SK-N-SH treated with all-trans-retinoic acid at 6 μM for 48 hours (cell line): Measurements from ENCODE around the gene SLCO3A1.

Experiments used
- ATAC-seq: fragments of 200-7000 bp; cut with Tn5 transposase; 3 replicates; pipeline ENCODE4 v1.9.1; 2020; ENCODE audit warnings: mild to moderate bottlenecking, moderate library complexity
- BACH2 ChIP-seq: fragments of 250-450 bp; sonication (Bioruptor Pico); IDR thresholded peaks from 2 replicates; pipeline ENCODE4 v1.9.0; 2021; ENCODE audit warnings: mild to moderate bottlenecking, borderline replicate concordance
- CREB5 ChIP-seq: fragments of 250-450 bp; sonication (Bioruptor Pico); IDR thresholded peaks from 2 replicates; pipeline ENCODE4 v1.5.1; 2020; ENCODE audit warnings: low read depth, mild to moderate bottlenecking, moderate library complexity
- CSDC2 ChIP-seq: fragments of 250-450 bp; sonication (Bioruptor Pico); IDR thresholded peaks from 2 replicates; pipeline ENCODE4 v1.5.0; 2020; ENCODE audit warnings: mild to moderate bottlenecking, moderate library complexity
- CSRNP3 ChIP-seq: fragments of 250-450 bp; sonication (Bioruptor Pico); IDR thresholded peaks from 2 replicates; pipeline ENCODE4 v1.5.1; 2021; ENCODE audit warnings: mild to moderate bottlenecking, moderate library complexity
- ESRRG ChIP-seq: fragments of 250-450 bp; sonication (Bioruptor Pico); IDR thresholded peaks from 2 replicates; pipeline ENCODE4 v1.6.1; 2021; ENCODE audit warnings: mild to moderate bottlenecking
- GLIS3 ChIP-seq: fragments of 250-450 bp; sonication (Bioruptor Pico); IDR thresholded peaks from 2 replicates; pipeline ENCODE4 v1.5.0; 2020; ENCODE audit warnings: mild to moderate bottlenecking, moderate library complexity
- OSR1 ChIP-seq: fragments of 250-450 bp; sonication (Bioruptor Pico); IDR thresholded peaks from 2 replicates; pipeline ENCODE4 v1.8.0; 2022; ENCODE audit warnings: moderate library complexity, mild to moderate bottlenecking, inconsistent platforms
- PATZ1 ChIP-seq: fragments of 250-450 bp; sonication (Bioruptor Pico); IDR thresholded peaks from 2 replicates; pipeline ENCODE4 v1.8.0; 2020; ENCODE audit warnings: mild to moderate bottlenecking, moderate library complexity, borderline replicate concordance
- POU6F1 ChIP-seq: fragments of 250-450 bp; sonication (Bioruptor Pico); IDR thresholded peaks from 2 replicates; pipeline ENCODE4 v1.8.0; 2021; ENCODE audit warnings: low read depth, mild to moderate bottlenecking, moderate library complexity, borderline replicate concordance
- PPARA ChIP-seq: fragments of 250-450 bp; sonication (Bioruptor Pico); IDR thresholded peaks from 2 replicates; pipeline ENCODE4 v1.5.0; 2020; ENCODE audit warnings: mild to moderate bottlenecking, borderline replicate concordance
- RARB ChIP-seq: fragments of 250-450 bp; sonication (Bioruptor Pico); IDR thresholded peaks from 2 replicates; pipeline ENCODE4 v1.8.0; 2021; ENCODE audit warnings: mild to moderate bottlenecking, moderate library complexity
- SNAI2 ChIP-seq: fragments of 250-450 bp; sonication (Bioruptor Pico); IDR thresholded peaks from 2 replicates; pipeline ENCODE4 v1.5.0; 2020; ENCODE audit warnings: mild to moderate bottlenecking, moderate library complexity
- TOX ChIP-seq: fragments of 250-450 bp; sonication (Bioruptor Pico); IDR thresholded peaks from 2 replicates; pipeline ENCODE4 v1.8.0; 2021; ENCODE audit warnings: mild to moderate bottlenecking, moderate library complexity, borderline replicate concordance
- TSHZ2 ChIP-seq: fragments of 250-450 bp; sonication (Bioruptor Pico); IDR thresholded peaks from 2 replicates; pipeline ENCODE4 v1.5.0; 2020; ENCODE audit warnings: mild to moderate bottlenecking, moderate library complexity
- ZC3H10 ChIP-seq: fragments of 250-450 bp; sonication (Bioruptor Pico); IDR thresholded peaks from 2 replicates; pipeline ENCODE4 v1.5.1; 2021; ENCODE audit warnings: mild to moderate bottlenecking, moderate library complexity
- ZFP3 ChIP-seq: fragments of 250-450 bp; sonication (Bioruptor Pico); IDR thresholded peaks from 2 replicates; pipeline ENCODE4 v1.5.0; 2020; ENCODE audit warnings: mild to moderate bottlenecking, moderate library complexity
- ZFP30 ChIP-seq: fragments of 450-650 bp; formaldehyde crosslinking; IDR thresholded peaks from 2 replicates; pipeline ENCODE4 v1.5.0; 2022; ENCODE audit warnings: mild to moderate bottlenecking, moderate library complexity
- ZNF565 ChIP-seq: fragments of 450-650 bp; formaldehyde crosslinking; conservative IDR thresholded peaks from 2 replicates; pipeline ENCODE4 v1.5.0; 2020; ENCODE audit warnings: low read depth, mild to moderate bottlenecking, moderate library complexity
- ZNF70 ChIP-seq: fragments of 450-650 bp; formaldehyde crosslinking; IDR thresholded peaks from 2 replicates; pipeline ENCODE4 v1.5.0; 2020; ENCODE audit warnings: mild to moderate bottlenecking, moderate library complexity
- ZNF8 ChIP-seq: fragments of 450-650 bp; formaldehyde crosslinking; IDR thresholded peaks from 2 replicates; pipeline ENCODE4 v1.5.0; 2020; ENCODE audit warnings: mild to moderate bottlenecking, moderate library complexity

SLCO3A1 gene

GRCh38 chr15:91857224-91857585 is 3.7 kb downstream of the SLCO3A1 start (continued):
- no peak for TF ChIP-seq CREB5 (CRISPR knock-in tag)
- TF ChIP-seq BACH2 (CRISPR knock-in tag) = no peak
- no peak for TF ChIP-seq ZFP30 (CRISPR knock-in tag)

- no peak for ATAC-seq
- TF ChIP-seq SNAI2 (CRISPR knock-in tag) (no peak), ZC3H10 (no peak), ZNF8 (CRISPR knock-in tag) (no peak), RARB (CRISPR knock-in tag) (no peak), BACH2 (CRISPR knock-in tag) (no peak), CSRNP3 (CRISPR knock-in tag) (no peak), PPARA (CRISPR knock-in tag) (no peak), ZNF565 (CRISPR knock-in tag) (no peak), CREB5 (CRISPR knock-in tag) (no peak), POU6F1 (CRISPR knock-in tag) (no peak), OSR1 (CRISPR knock-in tag) (no peak), ZNF70 (CRISPR knock-in tag) (no peak), GLIS3 (CRISPR knock-in tag) (no peak), PATZ1 (CRISPR knock-in tag) (no peak), ZFP3 (CRISPR knock-in tag) (no peak)
Measured at GRCh38 chr15:91857772-91858171, 4.3 kb downstream of the SLCO3A1 start.

GRCh38 chr15:91860498-91860897 is 7.0 kb downstream of the SLCO3A1 start:
- TF ChIP-seq ZNF8 (CRISPR knock-in tag) (no peak), POU6F1 (CRISPR knock-in tag) (no peak), RARB (CRISPR knock-in tag) (no peak), PPARA (CRISPR knock-in tag) (no peak), ZNF565 (CRISPR knock-in tag) (no peak), OSR1 (CRISPR knock-in tag) (no peak), BACH2 (CRISPR knock-in tag) (no peak), TSHZ2 (CRISPR knock-in tag) (no peak), CSDC2 (CRISPR knock-in tag) (no peak), ZFP3 (CRISPR knock-in tag) (no peak), ESRRG (CRISPR knock-in tag) (no peak), ZNF70 (CRISPR knock-in tag) (no peak), TOX (no peak)
- TF ChIP-seq, all 23 proteins: peak for 0

More at GRCh38 chr15:91860498-91860897, 7.0 kb downstream of the SLCO3A1 start:
- ATAC-seq = no peak
